BE2C (cell line): ENCODE measurements around the gene ZNRF3.

Source experiments
- DNase-seq: peaks from one replicate; pipeline ENCODE4 v3.0.0-alpha.2; 2020
- H3K27me3 ChIP-seq: fragments of 250-450 bp; sonication (Bioruptor Pico); 2 replicates; pipeline ENCODE4 v1.5.1; 2020; ENCODE audit warnings: mild to moderate bottlenecking
- H3K36me3 ChIP-seq: fragments of 250-450 bp; sonication (Bioruptor Pico); 2 replicates; pipeline ENCODE4 v1.5.1; 2020; ENCODE audit warnings: mild to moderate bottlenecking
- H3K4me1 ChIP-seq: fragments of 250-450 bp; sonication (Bioruptor Pico); 2 replicates; pipeline ENCODE4 v1.5.1; 2020
- H3K4me3 ChIP-seq: 2 replicates; pipeline ENCODE4 v1.5.1; 2011; ENCODE audit warnings: low read depth, low read length
- H3K9me3 ChIP-seq: fragments of 250-450 bp; sonication (Bioruptor Pico); 2 replicates; pipeline ENCODE4 v1.5.1; 2020
- CTCF ChIP-seq: IDR thresholded peaks from 2 replicates; pipeline ENCODE4 v1.5.1; 2012; ENCODE audit warnings: mild to moderate bottlenecking, low read depth, low read length

ZNRF3 gene

GRCh38 chr22:29078036-29078868, 194.9 kb downstream of the ZNRF3 start:
- DNase-seq: no peak
- no peak overlapping the region for H3K4me3 ChIP-seq
- TF ChIP-seq CTCF: no peak

GRCh38 chr22:29078869-29079207, 195.5 kb downstream of the ZNRF3 start:
- Histone ChIP-seq H3K4me3 (no peak overlapping the region), H3K9me3 (no peaks in the 10 kb centered on the region), H3K27me3 (no peaks in the 10 kb centered on the region), H3K4me1 (peaks cover 32% of the 10 kb centered on the region), H3K36me3 (no peaks in the 10 kb centered on the region)
- TF ChIP-seq CTCF: no peak
- no peak for DNase-seq

More at GRCh38 chr22:29078036-29078868, 194.9 kb downstream of the ZNRF3 start:
- H3K4me1 ChIP-seq: peaks cover 32% of the 10 kb centered on the region
- H3K9me3 ChIP-seq: no peaks in the 10 kb centered on the region
- no peaks in the 10 kb centered on the region for H3K27me3 ChIP-seq
- H3K36me3 ChIP-seq: no peaks in the 10 kb centered on the region

GRCh38 chr22:29079218-29079901, 196.0 kb downstream of the ZNRF3 start:
- peak; percentile 79 for DNase-seq

GRCh38 chr22:29080106-29080975, 197.0 kb downstream of the ZNRF3 start:
- Histone ChIP-seq H3K27me3 (no peaks in the 10 kb centered on the region), H3K9me3 (no peaks in the 10 kb centered on the region), H3K4me3 (no peak overlapping the region), H3K36me3 (no peaks in the 10 kb centered on the region), H3K4me1 (peaks cover 32% of the 10 kb centered on the region)
- peak; percentile 30; the same call in 1 of the 2 replicates for TF ChIP-seq CTCF
- peak; percentile 60 for DNase-seq

More at GRCh38 chr22:29079218-29079901, 196.0 kb downstream of the ZNRF3 start:
- Histone ChIP-seq H3K4me1 (peaks cover 32% of the 10 kb centered on the region), H3K36me3 (no peaks in the 10 kb centered on the region), H3K9me3 (no peaks in the 10 kb centered on the region), H3K27me3 (no peaks in the 10 kb centered on the region), H3K4me3 (no peak overlapping the region; the same call in 1 of the 2 replicates)
- no peak for TF ChIP-seq CTCF

GRCh38 chr22:29081517-29082236, 198.3 kb downstream of the ZNRF3 start:
- Histone ChIP-seq H3K4me1 (peaks cover 32% of the 10 kb centered on the region), H3K9me3 (no peaks in the 10 kb centered on the region), H3K27me3 (no peaks in the 10 kb centered on the region), H3K36me3 (no peaks in the 10 kb centered on the region), H3K4me3 (no peak overlapping the region)
- TF ChIP-seq CTCF: no peak
- DNase-seq: no peak
